GM19397 (cell line): ENCODE results near the gene GPR82.
"Not testable (repeated sequence)": the region's sequence is repeated elsewhere in the genome, so short reads cannot be mapped to it uniquely, and the experiment has no call there.

Source experiments
- ATAC-seq: cut with Tn5 transposase; IDR thresholded peaks from one replicate; pipeline ENCODE4 v1.9.1; 2021; ENCODE audit warnings: mild to moderate bottlenecking, moderate library complexity; ENCODE audit not compliant: unreplicated experiment

The GPR82 gene

DNA sequence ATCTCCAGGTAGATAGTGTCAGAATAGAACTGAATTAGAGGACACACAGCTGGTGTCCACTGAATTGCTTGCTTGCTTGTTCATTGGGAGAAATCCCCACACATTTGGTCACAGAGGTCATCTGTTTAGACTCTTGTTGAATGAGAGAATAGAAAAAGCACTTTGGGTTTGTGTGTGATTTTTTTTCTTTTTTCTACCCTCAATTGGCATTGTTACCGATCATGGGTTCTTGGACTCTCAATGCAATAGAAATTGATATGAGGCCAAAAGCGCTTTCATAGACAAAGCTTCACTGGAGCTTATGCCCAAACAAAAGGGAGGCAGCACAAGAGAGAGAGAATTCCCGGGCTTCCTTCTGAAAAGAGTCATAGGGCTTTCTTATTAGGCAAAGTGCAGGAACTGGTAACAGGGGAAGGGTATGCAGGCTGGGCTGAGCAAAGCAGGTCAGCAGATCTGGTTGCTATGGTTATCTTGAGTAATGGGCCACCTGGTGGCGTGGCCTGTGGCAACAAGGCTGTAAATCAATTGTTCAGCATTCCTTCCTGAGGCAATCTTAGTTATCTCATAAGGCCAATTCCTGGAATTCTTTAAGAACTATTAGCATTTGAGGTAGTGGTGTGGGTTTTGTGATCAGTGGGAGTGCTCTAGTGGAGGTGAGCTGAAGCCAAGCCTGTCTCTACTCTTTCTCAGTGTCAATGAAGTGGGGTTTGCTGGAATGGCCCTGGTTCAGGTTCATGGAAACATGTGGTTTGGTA, 5.3 kb upstream of the GPR82 start:
- ATAC-seq = no peak

DNA sequence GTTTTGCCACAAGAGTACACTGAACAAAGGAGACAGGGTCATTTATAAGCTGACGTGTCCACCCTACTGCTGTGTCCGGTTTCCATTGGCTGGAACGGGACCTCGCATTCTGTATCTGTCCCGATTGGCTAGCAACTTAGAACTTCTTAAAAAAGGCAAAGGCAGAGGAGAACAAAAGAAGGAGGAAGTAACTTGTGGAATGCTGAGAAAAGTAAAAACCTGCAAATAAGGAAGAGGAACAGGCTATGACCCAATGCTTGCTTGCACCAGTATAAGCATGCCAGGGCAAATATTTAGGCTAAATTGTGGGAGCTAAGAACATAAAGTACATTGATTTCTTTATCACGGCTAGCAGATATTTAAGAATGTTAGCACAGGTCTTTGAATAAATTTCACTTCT, 4.4 kb upstream of the GPR82 start:
- not testable (repeated sequence) for ATAC-seq

DNA sequence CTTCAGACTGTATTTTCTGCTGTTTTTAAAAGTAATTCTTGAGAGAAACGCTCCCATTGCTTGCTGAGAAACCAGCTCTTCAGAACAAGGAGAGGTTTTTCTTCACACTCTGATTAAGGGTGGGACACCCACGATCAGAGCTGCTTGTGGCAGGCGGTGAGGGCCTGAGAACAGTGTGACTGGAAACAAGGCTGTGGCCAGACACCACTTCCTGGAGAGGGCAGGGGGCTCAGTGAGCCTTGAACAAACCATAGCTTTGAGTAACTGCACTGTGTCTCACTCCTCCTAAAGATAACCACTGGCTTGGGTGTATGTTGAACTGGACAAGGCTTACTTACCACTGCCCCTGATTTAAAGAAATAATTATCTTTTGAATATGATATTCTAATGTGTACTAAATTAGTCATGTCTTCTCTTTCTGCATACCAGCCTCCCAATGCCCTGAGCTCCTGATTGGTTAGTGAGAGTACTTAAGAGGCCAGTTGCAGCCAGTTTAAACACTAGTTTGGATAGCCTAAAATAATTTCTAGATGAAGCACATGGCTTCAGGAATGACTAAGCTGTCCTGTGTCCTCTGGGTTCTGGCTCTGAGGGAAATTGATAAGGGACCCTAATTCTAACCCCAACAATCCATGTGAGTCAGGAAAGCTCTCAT, 3.7 kb upstream of the GPR82 start:
- ATAC-seq = peak; percentile 84

DNA sequence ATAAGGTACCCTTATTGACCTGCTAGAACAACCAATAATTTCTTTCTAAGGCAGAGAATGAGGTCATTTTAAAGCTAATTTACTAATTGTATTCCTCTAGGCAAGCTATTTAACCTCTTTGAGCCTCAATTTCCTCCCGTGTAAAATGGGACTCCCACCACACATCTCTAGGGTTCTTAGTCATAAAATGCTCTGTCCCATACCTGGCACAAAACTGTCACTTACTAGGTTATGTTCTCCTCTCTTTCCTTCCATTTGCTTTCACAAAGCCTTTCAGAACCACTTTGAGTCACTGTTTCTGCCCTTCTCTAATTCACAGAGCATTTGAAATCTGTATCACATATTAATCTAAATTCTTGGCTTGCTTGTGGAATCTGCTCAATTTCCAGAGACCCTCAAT, 2.4 kb upstream of the GPR82 start:
- no peak for ATAC-seq

DNA sequence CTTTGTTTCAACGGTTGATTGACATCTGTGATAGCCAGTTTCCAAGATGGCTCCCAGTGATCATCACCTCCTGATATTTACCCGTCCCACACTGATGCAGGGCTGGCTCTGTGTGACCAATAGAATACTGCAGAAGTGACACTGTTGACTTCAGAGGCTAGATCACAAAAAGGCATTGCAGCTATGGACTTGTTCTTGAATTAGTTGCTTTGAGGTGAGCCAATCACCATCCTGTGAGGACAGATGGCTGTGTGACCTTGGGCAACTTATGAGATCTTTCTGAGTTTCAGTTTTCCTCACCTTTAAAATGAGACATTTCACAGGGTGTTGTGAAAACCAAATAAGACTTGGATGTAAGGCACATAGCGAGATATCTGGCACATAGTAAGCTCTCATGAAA, 1.8 kb upstream of the GPR82 start:
- no peak for ATAC-seq

DNA sequence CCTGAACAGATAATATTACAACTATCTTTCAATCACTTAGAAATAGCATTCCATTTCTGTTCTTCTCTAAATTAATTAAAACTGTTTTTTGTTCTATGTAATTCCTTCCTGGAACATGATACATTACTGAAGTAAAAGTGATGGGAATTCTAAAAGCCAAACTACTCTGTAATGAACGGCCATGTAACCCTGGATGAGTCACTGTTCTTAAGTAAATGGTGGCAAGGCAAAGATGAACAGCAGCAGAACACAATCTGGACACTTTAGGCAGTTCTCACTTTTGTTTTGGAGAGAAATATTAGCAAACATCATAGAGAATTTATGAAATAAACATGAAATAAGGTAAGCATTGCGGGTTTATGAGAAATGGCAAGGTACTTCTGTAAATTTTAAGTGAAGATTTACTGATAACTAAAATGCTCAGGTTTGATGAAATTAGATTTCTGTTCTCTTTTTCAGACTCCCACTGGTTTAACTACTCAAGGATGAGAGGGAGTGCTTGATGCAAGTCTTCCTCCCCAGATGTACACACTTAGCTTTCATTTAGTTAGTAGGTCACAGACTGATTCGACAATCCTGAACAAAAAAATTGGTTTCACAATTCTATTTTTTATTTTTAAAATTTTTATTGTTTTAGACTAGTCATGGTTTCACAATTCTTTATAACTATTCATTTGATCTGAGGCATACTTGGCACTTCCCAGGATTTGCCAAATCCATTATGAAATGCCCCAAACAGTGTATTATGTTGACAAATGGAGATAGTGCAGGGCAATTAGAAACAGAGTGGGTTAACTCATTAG, 964 bp upstream of the GPR82 start:
- ATAC-seq = no peak

DNA sequence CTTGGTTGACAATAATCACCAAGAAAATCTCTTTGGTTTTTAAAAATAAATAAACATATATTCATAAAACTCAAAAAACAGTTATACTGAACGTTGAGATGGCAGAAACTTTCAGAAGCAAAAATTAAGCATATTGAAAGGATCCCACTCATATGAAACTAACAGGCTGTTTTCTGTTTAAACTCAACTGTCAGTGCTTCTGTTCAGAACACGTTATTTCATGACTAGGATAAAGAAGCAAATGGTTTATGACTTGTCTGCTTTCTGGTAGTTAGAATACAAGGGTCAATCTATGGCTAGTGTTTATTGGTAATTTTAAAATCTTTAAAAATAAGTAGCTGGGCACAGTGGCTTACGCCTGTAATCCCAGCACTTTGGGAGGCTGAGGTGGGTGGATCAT, 4.1 kb downstream of the GPR82 start:
- ATAC-seq = no peak

DNA sequence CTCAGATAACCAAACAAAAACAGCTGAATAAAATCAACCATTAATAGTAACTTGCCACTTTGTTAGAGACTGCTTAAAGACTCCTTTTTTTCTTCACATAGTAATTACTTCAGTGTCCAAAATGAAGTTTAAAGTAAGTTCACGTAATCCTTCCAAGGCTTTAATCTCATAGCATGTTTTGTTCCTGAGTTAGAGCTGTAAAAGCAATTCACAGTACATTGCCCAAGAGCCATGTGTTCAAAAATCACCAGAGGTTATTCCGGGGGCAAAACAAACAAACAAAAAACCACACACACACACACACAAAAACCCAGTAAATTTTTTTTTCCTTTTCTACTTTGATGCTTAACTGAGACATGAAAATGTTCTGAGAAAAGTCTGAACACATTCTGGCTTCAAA, 6.1 kb downstream of the GPR82 start:
- ATAC-seq = no peak

DNA sequence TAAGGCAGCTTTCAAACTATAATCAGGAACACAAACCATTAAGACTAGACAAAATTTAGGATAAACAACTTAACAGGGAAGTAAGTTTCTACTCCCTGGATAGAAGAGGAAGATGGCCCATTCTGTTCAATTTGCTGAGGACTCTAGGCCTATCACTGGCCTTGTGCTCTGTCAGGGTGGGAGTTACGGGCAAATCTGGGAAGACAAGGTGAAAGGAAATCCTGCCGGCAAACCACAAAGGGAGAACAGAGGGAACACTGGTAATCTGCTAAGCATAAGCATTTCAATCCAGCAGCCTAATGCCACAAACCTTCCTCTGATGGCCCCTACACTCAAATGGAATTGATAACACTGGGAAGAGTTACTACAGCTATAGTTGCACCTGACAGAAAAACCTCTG, 8.3 kb downstream of the GPR82 start:
- no peak for ATAC-seq

DNA sequence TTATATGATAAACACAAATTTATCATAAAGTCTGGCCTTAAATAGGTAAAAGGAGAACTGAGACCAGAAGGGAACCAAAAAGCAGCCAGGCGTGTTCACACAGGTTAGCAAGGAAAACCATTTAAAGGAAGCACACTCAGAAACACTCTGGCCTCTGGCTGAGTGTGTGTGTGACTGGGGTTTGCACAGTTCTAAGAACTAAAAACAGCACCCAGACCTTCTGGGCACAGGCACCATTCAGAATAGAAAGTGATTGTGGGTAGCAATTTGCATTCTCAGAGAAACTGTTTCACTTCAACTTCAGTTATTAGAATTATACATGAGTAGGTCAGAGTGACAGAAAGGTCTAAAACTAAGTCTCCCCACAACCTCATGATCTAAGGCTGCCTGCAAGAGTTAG, 10.0 kb downstream of the GPR82 start:
- peak; percentile 97 for ATAC-seq

DNA sequence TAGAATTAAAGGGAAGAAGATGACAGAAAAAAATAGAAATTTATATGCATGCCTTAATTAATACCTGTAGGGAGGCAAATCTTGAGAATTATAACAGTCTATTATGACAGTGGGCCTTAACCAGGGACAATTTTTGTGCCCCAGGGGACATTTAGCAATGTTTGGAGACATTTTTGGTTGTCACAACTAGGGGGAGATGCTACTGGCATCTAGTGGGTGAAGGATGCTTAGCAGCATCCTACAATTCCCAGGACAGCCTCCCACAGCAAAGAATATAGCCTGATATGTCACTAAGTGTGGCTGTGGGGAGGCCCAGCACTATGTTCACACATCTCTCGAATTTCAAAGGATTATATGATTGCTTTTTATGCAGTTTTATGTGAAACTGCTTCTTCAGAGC, 10.5 kb downstream of the GPR82 start:
- ATAC-seq = no peak

DNA sequence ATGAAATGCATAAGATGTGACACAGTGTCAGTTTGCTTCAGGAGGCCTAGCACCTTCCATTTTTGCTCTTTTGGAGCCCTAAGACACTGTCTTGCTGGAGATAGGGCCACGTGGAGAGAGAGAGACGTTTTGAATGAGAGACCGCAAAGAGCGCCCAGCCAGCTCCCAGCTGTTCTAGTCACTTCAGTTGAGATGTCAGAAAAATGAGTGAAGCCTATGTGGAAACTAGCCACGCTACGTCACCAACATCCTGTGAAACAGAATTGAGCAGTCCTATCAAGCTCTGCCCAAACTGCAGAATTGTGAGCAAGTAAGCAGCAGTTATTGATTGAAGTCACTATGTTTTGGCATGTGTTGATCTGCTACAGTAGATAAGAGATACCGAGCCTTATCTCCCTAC, 13.1 kb downstream of the GPR82 start:
- ATAC-seq = no peak

DNA sequence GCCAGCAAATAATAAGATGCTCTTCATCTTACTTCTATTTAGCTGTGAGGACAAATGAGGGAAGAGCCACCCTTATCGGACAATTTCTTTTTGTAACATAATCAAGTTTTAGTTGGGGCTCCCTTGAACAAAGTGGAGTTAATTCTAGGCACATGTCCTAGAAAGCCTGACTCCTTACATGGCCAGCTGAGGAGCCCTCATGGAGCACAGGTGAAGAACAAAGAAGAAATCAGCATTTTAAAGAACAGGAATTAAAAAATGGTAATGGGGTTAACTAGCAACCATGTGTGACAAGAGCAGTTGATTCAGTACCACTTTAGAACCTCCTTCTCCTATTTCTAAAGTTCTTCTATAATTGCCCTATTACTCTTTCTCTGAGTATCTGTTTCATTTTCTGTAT, 15.9 kb downstream of the GPR82 start:
- no peak for ATAC-seq

DNA sequence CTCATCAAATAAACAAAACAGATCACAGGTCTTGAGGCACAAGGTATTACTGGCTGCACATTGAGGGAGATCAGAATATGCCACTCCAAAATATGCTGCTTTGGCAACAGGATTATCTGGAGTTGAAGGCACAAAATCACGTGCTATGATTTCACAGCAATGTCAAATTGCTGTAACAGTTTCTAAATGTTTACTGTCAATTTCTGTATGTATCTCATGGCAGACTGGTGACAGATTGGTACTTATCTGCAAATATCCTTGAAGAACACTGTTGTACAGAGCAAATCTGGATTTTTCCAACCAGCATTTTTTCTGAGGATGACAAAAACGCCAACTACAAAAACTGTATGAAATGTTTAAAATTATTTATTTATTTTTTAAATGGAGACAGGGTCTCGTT, 26.7 kb downstream of the GPR82 start:
- no peak for ATAC-seq

DNA sequence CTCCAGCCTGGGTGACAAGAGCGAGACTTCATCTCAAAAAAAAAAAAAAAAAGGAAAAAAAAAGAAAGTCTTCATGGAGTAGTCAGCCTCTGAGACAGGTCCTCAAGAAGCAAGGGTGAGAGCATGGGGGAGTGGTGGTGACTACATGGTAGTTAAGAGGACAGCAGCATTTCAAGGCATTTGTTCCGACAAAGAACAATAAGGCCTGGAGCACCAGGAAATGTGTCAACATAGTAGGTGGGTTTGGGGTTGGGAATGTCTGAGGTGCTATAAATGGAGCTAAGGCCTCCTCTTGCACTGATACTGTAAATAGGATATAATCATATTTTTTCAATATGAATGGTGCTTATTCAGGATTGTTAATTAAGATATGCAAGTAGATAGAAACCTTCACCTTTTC, 34.4 kb downstream of the GPR82 start:
- no peak for ATAC-seq

DNA sequence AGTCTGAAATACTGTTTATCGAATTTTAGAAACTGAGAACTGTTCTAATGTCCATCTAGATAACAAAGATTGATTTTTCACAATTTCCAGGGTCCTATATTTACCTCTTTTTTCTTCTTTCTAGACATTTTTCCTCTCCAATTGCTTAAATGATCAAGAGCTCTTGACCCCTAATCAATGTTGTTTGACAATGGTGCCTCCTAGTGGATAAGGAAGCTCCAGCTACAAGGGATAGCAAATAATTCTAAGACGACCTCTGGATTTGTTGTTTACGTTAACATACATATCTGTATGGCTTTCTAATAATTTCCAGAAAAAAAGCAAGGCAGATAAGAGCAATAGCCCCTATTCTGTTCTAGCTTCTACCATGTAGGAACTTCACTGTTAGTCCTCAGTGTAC, 35.8 kb downstream of the GPR82 start:
- ATAC-seq = no peak

DNA sequence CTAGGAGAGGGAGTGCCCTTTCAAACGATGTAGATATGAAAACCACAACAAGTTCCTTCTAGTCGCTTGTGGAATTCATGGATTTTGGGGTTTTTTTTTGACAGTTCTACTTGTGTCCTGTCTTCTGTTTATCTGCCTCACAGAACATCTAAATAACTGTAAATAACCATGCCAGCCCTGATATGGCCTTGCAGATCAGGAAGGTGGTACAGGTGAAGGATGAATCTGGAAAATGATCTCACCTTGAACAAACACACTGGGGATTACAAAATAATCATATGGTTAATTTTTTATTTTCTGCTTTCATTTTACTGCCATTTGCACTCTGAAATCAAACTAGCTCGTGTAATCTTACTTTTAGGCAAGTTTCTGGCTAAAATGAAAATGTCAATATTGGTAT, 37.2 kb downstream of the GPR82 start:
- ATAC-seq = no peak

DNA sequence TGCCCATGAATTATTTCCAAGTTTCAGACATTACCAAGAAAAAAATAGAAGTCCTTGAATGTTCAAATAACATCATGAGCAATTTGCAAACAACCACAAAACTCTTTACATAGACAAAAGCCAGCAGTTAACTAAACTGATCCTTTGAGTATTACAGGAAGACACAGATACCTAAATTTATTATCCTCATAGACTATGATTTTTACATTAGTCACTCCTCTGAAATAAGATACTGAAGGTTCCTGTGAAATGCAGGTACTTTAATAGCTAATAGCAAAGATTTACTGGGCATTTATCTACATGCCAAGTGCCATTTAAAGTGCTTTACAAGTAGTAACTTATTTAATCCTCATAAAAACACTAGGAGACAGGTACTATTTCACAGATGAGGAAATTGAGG, 37.7 kb downstream of the GPR82 start:
- ATAC-seq = no peak

DNA sequence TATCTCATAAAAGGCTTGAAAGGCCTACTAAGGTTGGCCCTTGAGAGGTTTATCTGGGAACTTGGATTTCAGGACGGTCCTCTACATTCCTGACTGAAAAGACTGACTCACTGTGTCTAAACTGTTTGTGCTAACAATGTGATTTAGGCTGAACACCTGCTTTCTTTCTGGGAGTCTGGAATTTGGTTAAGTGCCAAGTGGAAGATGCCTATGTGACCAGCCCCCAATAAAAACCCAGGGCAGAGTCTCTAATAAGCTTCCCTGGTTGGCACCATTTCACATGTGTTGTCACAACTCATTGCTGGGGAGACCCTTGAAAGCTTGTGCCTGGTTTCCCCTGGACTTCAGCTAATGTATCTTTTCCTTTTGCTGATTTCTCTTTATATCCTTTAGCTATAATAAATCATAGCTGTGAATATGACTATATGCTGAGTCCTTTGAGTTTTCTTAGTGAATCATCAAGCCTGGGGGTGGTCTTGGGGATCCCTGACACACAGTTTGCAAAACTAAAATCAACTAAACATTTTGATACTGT, 55.1 kb downstream of the GPR82 start:
- ATAC-seq = no peak
